ENCODE measurements around the gene GNG12.

The GNG12 gene

DNA sequence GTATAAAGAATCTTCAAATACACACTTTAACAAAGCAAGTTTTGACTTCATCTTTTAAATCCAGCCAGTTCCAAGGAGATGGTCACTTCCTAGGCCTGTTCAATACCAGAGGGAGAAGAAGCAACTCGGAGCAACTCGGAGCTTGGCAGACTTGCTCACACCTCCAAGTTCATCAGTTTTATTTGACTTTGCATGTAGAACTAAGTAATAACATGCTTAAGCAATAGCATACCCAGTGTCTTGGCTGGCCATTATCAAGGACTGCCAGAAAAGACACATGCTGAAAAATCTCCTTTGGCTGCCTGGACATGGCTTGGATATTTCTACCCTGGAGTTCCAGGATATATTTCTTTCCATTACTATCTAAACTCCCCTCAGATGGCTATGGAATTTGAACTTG, 52.6 kb downstream of the GNG12 start:
- TF ChIP-seq, protein P1, sequence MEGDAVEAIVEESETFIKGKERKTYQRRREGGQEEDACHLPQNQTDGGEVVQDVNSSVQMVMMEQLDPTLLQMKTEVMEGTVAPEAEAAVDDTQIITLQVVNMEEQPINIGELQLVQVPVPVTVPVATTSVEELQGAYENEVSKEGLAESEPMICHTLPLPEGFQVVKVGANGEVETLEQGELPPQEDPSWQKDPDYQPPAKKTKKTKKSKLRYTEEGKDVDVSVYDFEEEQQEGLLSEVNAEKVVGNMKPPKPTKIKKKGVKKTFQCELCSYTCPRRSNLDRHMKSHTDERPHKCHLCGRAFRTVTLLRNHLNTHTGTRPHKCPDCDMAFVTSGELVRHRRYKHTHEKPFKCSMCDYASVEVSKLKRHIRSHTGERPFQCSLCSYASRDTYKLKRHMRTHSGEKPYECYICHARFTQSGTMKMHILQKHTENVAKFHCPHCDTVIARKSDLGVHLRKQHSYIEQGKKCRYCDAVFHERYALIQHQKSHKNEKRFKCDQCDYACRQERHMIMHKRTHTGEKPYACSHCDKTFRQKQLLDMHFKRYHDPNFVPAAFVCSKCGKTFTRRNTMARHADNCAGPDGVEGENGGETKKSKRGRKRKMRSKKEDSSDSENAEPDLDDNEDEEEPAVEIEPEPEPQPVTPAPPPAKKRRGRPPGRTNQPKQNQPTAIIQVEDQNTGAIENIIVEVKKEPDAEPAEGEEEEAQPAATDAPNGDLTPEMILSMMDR (IDR thresholded peaks at IDR 0.05) = no peak

DNA sequence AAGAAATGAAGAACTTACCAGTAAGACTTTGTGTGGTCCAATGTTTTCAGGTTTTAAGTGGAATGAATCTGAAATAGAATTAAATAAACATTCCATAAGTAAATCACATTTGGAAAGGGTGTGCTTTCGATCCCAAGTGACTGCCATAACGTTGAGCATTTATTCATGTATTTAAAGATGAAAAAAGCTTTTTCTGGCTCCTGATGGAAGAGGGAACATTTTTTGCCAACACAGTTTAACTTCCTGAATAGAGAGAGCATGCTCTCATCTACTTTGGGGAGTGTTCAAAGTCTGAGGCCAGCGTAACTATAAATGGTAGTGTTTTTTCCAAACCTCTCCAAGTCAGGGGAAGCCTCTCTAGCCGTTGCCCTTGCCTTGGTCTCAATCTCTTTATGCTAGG, 55.8 kb downstream of the GNG12 start:
- TF ChIP-seq, protein P1 (IDR thresholded peaks at IDR 0.05) = no peak

DNA sequence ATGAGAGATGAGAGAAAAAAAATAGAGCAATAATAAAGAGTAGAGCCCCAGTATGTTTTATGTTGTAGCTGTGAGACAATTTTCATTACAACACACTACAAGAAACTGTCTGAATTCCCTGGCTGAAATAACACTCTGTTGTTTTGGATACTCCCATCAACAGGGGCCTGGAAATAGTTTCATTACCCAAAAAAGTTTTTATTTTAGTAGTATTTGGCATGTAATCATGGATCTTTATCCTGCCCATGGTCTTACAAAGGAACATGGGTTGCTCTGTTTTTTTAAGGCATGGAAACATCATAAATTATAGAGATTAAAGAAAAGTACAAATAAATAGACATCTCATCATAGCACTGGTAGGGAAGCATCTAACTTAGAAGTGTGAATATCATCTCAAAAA, 56.3 kb downstream of the GNG12 start:
- TF ChIP-seq, protein P1 (IDR thresholded peaks at IDR 0.05) = no peak

DNA sequence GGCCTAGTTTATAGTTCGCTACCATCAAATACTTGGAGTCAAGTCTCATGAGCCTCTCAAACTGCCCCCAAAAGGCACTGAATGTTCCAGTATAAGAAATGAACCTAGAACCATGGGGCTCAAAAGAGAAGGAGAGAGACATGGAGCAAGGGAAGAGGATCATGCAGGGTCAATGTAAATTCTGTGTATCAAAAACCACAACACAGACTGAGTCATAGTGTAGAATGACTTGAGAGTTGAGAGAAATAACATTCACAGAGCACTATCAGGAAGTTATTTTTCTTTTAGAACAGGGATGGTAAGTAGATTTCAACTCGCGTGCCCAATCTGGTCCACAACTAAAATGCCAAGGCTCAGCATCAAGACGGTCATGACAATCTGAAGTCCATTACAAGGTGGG, 59.8 kb downstream of the GNG12 start:
- TF ChIP-seq, protein P1 (IDR thresholded peaks at IDR 0.05) = no peak

DNA sequence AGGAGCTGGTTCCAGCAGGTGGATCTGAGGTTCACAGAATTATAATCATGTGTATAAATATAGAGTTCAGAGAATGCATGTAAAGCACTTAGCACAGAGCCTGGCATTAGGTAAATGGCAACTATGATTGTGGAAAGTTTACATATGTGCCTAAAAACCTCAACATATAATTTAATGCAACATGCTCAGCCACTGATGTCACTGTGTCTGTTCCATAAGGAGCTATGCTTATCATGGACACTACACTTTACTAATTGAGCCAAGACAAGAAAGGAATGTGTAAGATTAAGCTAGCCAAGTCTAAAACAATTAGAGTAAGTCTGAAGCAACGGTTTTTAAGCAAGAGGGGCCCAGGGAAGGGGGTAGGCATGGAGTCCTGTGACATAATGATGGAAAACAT, 61.5 kb downstream of the GNG12 start:
- TF ChIP-seq, protein P1 (IDR thresholded peaks at IDR 0.05) = no peak

DNA sequence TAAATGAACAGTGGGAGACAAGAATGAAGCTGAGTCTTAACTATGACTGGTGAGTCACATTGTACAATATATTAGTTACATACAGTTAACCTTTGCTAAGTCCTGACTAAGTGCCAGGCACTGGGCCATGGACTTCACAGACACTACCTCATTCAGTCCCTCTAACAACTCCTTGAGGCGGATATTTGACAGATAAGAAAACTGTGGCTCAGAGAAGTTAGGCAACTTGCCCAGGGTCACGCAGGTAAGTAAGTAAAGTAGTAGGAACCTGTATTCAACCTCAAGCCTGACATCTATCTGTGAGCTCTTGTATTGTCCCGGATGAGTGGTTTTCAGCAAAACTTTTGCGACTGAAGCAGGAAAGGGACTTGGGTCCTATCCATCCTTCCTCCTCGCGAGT, 62.1 kb downstream of the GNG12 start:
- TF ChIP-seq, protein P1 (IDR thresholded peaks at IDR 0.05) = peak; percentile 56

DNA sequence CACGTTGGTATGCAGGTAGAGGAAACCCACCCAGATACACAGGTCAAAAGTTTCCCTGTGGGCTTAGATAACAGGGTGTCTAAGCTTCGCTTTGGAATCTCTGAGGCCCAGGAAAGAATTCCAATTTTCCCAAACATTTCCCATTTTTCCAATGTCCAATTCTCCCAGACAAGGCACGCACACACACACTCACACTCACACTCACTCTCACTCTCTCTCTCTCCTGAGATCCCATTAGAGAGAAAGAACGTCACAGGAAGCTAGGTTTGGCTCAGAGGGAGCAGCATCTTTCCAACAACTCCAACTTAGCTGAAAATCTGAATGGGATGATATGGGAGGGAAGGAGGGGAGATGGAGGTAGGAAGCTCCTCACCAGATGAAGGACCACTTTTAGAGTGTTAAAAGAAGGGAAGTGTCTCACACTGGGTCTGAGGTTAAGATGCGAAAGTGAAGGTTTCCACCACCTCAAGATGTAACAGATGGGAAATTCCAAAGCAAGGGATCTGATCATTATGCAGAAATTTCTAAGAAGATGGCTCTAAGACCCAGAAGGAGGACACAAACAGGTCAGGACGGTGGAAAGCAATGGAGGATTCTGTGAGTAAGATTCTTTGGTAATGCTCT, 63.5 kb downstream of the GNG12 start:
- TF ChIP-seq, protein P1 (IDR thresholded peaks at IDR 0.05) = no peak

DNA sequence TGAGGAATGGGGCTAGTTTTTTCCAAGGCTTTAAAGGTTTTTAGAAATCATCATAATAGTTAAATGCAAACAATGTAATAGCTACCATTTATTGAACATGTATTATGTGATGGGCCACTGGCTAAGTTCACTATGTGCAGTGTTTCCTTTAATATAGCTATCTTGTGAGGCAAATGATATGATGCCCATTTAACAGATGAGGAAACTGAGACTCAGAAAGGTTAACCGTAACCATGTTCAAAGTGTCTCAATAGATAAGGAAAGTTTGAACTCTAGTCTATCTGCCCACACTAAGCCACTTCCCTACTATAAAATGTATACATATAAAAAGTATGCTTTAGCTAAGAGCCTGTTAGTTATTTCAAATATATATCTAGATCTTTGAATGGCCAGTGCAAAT, 64.8 kb downstream of the GNG12 start:
- TF ChIP-seq, protein P1 (IDR thresholded peaks at IDR 0.05) = no peak
